Stimulated activated CD8-positive, alpha-beta memory T cell treated with anti-CD3 and anti-CD28 coated beads, Interleukin-12 subunit alpha, Interleukin-12 subunit beta, amount 100 ng/mL, for 24 hours (primary cell): ENCODE measurements around the gene RBSN.

Experiments
- DNase-seq: peaks from one replicate; pipeline ENCODE4 v3.0.0-alpha.2; 2020; ENCODE audit errors: extremely low read depth

Gene RBSN

DNA sequence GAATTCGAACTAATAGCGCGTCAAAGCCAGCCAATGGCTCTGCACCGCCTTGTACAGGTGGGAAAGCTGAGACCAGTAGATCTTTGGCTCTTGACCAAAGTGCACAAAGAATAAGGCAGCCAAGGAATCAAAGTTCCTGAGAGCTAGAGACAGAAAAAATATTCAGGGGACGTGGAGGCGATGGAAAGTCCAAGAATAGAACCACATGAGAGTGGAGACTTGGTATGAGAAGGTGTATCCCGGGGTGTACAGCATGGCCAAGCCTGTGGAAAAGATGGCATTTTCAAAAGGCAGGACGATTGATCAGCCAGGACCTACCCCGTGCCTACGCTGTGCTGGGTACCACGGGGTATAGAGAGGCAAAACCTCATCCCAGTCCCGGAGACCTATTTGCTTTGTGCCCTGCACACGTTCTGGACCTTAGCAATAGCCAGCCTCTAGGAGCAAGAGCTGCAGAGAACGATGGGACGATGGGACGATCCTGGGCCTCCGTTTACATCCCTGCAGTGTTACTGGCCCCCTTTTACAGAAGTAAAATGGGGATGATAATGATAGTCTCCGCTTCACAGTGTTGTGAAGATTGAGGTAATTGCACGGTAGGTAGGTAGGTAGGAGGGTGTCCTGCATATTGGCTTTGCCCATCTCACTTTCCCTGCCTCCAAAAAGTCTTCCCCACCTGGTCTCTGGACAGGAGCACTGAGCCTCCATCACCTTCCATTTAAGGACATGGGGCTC, 583 bp upstream of the RBSN start:
- no peak for DNase-seq

DNA sequence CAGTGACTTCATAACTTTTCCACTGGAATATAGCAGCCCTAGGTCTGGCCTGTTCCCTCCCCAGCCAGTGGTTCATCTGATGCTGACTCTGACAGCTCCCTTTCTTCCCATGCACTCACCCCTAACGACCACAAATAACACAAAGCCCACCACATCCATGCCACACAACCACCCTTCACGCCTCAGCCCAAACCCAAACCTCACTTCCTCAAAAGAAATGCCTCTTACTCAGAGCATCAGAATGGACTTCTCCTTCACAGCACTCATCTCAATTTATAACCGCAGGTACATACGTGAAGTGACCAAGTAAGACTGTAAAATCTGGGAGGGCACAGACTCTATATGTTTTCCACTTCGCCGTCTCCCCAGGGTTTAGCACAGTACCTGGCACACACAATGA, 1.1 kb downstream of the RBSN start:
- DNase-seq, result no peak

DNA sequence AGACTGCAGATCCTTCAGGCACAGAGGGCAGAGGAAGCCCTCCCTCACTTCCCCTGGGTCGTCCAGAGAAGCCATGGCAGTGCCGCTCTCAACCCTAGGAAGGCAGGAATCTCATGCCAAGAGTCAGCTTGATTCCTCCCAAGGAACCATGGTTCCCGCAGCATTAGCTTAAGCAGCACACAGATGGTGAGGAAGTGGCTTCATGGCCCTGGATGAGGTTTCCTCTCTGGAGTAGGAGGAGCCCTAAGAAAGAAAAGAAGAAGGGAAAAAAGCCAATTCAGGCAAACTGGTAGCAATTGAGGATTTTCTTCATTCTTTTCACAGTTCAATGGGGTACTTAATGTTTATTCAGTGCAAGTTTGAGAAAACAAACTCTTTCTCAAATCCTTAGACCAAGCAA, 2.9 kb downstream of the RBSN start:
- no peak for DNase-seq

DNA sequence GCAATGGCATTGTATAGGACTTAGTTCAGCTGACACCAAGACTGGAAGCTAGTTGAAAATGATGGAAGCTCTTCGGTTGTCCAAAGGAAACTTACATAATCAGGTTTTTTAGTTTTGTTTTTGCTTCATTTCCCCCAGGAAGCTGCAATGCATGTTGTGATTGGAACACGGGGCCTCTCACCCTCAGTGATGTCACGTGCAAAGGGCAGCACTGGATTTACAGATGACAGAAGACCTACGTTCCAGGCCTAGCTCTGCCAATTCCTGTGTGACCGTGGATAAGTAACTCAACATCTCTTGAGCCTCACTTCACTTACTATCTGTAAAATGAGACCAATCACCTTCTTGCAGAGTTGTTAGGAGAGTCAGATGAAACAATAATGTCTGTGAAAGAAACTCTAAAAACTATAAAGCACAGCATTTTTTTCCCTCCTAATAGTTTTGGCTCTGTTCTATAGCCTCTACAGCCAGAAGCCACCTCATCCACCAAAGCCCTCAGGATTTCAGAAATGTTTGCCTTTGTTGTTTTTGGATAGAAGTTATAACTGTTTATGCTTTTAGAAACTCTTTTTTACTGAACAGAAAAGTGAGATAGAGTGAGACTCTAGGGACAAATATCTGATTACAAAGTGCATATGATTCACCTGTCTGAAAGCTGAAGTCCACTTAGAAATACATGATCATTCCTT, 4.6 kb downstream of the RBSN start:
- DNase-seq, result no peak

DNA sequence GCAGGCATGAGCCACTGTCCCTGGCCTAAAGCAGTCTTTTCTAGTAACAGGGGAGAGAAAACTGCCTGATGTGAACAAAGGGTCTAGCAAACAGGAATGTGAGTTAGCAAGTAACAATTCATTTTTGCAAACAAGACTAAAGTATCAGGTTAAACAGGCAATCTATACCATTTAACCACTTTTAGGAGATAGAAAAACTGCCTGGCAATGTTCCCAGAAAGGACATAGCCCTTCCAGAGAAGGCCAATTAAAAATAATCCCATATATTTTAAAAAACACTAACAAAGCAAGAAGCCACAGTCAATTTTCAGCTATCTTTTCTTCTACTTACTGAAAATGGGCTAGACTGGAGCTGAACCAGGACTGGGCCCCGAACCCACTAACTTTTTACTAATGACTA, 6.3 kb downstream of the RBSN start:
- no peak for DNase-seq

DNA sequence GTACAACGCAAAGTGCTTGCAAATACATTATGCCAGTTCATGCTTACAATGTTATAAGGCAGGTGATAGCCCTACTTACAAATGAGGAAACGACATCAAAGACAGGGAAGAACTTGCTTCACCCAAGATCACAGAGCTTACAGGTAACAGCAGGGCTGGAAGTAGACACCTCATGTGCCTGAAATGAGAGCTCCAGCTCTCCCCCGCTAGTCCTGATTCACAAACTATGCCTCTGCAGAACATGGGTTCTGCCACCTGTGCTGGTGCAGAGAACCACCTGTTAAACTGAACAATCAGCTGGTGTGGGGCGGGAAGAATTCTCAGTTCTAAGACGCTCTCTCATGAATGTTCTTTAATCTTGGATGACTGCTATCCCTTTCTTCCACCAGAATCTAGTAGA, 7.4 kb downstream of the RBSN start:
- no peak for DNase-seq

DNA sequence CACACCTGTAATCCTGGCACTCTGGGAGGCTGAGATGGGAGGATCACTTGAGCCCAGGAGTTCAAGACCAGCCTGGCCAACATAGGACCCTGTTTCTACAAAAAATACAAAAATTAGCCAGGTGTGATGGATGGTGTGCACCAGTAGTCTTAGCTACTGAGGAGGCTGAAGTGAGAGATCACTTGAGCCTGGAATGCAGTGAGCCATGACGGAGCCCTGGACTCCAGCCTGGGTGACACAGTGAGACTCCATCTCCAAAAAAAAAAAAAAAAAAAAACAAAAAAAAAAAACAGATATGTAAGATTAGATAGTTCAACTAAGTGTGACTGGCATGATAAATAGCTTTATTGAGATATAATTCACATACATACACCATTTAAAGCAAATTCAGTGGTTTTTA, 9.7 kb downstream of the RBSN start:
- no peak for DNase-seq

DNA sequence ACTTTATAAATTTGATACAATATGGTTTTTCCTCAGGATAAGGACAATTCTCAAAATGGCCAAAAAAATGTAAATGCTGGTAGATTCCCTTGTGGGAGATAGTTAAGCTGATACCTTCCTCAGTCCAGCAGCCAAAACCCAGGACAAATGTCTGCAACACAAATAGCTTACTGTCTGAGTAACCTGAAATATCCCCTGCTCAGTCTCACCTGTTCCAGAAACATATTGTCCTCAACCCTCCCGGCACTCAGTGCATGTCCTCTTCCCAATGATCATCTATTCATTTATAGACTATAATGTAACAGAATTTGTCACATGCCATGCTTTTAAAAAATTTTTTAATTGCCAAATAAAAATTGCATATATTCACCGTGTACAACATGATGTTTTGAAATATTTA, 12.2 kb downstream of the RBSN start:
- DNase-seq, result no peak

DNA sequence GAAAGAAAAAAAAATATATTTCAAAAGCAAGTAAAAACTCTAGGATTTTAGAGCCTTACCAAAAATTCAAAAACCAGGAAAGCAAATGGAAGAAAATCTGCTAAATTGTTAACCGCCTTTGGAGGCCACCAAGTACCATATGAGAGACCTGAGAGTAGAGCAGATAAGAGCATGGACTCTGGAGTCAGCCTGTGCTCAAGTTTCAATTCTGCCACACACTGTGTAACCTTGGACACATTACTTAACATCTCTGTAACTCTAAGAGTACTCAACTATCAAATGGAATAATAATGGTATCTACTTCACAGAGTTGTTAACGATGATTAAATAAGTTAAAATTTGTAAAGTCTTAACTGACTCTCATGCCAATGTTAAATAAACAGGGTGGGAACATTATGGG, 12.7 kb downstream of the RBSN start:
- DNase-seq, result no peak

DNA sequence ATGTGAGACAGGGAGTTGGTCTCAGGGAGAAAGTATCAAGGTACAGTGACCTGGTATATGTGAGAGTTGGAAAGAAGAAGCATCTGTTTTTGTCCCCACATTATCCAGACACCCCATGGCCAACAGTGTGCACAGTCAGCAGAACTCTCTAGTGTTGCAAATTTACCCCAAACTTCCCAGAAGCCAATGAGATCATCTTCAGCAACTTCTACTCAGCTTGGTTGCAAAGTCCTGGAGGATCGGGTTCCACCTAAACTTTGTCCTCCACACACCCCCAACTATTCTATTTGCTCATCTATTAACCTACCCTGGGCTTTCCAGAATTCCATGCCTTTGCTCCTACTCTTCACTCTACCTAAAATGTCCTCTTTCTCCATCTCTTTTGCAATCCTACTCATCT, 15.7 kb downstream of the RBSN start:
- DNase-seq, result no peak

DNA sequence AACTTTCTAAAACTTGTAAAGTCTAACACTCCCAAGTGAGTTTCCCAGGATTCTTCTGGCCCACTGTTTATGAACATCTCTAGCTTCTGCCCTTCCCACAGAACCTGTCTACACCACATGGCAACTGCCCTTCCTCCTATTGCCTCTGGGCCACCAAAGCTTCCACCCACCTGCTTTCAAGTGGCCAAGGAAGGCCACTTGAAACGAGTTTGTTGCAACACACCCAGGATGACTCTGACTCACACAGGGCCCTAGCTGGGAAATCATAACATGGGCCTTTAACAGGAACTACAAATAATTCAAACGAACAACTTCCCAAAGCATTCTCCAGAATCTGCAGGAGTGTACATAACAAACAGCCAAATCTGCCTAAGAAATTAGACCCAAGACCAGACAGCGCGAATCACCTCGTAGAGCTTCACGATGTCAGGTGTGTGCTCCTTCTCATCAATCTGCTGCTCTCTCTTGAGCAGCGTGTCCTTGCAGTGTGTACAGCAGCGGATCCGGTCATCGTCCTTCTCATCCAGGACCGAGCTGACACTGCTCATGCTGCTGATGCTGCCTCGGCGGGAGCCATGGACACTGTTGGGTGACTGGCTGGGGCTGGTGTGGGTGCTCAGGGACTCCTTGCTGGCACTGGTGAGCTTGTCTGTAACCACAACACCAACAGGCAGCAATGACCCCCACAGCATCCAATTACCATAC, 16.8 kb downstream of the RBSN start:
- DNase-seq, result no peak

DNA sequence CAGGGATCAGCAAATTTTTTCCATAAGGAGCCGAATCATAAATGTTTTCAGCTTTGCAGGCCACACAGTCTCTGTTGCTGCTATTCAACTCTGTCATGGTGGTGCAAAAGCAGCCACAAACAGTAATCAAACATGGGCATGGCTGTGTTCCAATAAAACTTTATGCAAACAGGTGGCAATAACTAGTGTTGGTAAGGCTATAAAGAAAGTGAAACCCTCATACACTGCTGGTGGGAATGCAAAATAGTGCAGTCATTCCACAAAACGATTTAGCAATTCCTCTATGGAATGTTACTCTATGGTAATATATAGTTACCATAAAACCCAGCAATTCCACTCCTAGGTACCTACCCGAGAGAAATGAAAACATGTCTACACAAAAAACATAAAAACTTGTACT, 19.9 kb downstream of the RBSN start:
- no peak for DNase-seq

DNA sequence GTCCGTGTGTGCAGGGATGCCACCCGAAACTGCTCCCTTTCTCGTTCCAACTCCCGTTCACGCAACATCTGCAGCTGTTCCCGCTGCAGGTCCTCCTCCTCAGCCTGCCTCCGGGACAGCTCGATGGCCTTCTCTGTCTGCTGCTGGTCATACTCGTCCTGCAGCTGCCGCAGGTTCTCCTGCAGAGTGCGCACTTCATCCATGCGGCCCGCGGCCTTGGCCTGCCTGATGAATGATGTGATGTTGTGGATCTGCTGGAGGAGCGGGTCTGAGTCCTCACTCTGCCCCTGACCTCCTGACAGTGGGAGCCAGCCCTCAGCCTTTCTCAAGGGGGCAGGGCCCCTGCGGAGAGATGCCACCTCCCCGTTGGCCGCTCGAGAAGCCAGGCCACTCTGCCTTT, 24.4 kb downstream of the RBSN start:
- no peak for DNase-seq

DNA sequence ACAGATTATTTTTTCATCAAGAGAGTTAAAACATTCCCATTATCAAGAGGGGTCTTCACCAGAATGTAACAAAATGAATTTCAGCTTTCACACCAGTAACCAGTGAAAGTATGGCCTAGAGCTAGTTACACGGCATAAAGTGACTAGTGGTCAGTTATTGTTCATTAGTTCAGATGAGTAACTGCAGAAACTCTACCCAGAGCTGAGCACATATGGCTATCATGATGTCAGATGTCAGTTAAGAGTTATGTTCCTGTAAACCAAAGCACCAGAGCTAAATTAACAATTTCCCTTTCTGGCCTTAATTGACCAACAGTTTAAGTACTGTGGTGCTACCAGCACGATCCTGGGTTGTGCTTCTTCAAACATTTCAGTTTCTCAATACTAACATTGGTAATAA, 27.2 kb downstream of the RBSN start:
- no peak for DNase-seq

DNA sequence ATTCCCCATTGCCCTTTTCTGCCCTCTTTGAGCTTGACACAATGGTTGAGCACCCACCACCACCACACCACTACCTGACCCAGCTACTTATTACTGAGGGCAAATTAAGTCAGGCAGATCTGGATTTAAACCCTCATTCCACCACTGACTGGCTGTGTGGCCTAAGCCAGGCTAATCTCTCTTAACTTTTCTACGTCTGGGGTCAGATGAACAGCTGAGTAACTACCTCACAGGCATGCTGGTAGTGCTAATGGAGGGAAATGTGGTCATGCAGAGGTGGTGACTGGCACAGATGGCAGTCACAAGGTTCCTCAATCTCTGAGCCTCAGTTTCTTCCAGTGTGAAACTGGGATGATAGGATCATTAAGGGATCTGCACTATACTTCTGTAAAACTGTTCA, 29.5 kb downstream of the RBSN start:
- no peak for DNase-seq

DNA sequence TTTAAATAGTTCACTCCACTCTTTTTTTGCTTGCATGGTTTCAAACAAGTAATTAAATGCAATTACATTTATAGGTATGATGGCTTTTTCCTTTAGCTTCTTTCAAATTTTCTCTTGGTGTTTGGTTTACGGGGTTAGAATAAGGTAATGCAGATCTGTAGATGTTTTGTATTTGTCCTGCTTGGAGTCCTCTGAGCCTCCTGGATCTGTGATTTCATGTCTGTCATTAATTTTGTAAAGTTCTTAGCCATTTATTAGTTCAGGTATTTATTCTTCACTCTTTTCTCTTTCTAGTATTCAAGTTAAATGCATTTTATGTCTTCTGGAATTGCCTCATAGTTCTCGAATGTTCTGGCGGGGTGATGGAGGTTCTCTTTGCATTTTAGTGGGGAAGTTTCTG, 32.5 kb downstream of the RBSN start:
- DNase-seq, result no peak

DNA sequence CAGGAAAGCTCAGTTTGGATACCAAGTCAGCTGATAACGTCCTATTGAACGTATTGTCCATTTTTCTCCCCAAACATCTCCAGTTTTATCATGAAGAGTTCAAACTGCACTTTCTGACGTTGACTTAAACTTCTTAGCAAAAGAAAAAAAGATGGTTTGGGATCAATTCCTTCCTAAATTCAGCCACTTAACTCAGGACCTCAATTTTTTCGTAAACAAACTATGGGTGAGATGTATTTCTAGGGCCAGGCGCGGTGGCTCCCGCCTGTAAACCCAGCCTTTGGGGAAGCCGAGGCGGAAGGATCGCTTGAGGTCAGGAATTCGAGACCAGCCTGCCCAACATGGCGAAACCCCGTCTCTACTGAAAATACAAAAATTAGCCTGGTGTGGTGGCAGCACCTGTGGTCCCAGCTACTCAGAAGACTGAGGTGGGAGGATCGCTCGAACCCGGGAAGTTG, 33.4 kb downstream of the RBSN start:
- DNase-seq, result no peak

DNA sequence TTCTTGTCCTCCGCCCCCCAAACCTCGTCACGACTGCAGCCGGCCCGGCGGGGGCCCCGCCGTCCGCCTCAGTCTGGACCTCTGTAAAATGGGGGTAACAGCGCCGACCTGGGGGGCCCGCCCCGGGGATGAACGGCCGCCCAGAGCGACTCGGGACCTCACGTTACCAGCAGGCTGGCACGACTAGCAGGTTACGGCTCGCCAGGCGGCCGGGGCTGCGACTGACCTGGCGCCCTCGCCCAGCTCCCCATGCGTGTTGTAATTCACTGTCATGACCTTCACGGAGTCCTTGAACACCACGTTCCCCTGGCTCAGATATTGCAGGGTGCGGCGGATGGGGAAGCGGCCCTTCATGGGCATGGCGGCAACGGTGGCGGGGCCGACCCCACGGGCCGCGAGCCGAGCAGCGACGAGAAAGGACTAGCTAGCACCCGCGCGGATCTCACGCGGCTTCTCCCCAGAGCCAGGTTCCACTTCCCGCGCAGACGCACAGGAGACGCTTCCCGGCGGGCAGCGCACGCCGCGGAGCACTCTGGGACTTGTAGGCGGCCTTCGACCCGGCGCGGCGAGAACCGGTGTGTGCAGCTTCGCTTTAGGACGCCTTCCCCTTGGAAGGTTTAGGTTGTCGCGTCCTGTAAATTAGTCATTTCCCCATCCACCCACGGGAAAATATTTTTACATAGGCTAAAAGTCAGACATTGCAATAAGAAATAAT, 34.0 kb downstream of the RBSN start, which contains the start of gene MRPS25:
Gene MRPS25 (minus strand): TSS at position 481 of the 715 bp plus-strand sequence. CDS start 121 bp downstream, at position 360.
- peak; percentile 59 for DNase-seq

DNA sequence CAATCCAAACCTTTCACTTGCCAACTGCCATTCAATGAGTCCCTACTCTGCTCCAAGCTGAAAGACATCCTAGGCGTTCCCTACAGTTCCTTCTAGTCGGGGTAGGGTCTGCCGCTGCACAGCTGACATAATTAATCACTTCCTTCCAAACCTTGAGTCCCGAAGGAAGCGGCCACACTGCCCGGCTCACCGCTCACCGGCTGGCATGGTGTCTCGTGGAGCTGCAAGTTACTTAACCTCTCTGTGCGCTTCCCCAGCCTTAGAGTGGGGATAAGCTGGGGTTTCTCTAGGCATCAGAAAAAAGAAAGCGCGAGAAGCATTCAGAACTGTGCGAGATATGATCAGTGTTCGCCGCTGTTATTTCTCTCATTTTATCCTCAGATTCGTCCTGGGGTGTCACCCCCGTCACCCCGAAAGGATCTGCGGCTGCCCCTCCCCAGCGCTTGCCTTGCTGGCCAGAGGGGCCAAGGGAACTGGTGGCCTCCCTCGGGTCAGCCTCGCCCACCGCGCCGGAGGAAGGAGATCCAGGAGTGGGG, 34.6 kb downstream of the RBSN start:
- no peak for DNase-seq

DNA sequence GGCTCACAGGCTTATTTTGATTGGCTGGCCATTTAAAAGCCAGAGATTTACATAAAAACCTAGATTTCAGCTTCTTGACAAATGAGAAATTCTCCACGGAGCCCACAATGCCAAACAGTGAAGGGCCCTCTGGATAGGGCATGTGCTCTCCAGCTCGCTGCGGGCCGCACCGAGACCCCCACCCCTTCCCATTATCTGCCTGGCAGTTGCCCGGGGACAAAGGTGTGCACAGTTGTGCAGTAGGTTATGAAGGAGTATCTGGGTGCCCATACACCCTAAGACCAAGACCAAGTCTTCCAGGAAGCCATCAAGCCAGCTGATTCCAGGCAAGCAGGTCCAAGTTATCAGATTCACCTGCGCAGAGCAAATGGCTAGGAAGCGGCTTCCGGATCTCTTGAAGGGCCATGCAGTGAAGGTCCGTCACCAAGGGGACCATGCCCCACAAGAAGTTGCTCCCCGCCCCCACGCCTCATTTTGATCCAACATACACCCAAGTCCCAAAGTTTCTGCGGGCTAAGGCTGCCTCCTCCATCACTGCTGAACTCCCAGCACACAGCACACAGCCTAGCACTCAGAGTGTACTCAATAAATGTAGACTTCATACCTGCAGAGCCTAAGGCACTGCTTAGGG, 35.2 kb downstream of the RBSN start:
- DNase-seq, result no peak

DNA sequence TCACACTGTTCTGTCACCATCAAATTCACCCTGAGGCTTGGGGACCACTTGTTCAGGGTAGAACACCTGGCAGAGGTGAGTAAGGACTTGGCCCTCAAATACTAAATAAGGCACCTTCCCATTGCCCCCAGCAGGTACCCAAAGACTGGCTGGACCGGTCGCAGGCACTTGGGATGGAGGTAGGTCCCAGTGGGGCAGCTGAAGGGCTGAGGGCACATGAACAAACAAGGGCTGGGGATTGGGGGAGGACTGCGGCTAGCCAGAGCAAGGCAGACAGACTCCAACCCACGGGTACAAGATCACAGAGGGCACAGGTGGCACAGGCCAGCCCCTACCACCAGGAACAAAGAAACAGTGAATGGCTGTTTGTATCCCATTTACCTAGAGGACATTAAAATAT, 35.7 kb downstream of the RBSN start:
- no peak for DNase-seq

DNA sequence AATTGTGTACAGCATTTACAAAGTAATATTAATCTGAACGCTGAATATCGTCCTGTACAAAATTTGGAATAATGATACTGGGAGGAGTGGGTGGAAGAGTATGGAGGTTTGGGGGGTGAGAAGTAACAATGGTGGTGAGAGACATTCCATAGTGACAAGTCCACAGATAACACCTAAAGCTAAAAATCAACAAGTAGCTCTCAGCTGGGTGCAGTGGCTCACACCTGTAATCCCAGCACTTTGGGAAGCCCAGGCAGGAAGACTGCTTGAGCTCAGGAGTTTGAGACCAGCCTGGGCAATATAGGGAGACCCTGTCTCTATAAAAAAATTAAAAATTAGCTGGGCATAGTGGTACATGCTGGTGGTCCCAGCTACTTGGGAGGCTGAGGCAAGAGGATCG, 38.9 kb downstream of the RBSN start:
- DNase-seq, result no peak
